ENCODE data around the gene HTR3B.
"Not testable (repeated sequence)": the region's sequence is repeated elsewhere in the genome, so short reads cannot be mapped to it uniquely, and the experiment has no call there.

Gene HTR3B

DNA sequence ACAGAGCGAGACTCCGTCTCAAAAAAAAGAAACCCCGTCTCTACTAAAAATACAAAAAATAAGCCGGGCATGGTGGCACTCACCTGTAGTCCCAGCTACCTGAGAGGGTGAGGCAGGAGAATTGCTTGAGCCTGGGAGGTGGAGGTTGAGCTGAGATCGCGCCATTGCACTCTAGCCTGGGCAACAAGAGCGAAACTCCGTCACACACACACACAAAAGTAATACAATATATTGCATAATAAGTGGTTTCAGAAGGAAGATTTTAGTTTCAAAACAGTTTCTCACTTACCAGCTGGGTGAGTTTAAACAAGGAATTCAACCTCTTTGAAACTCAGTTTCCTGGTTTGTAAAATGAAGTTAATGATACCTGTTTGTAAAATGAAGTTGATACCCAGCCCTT lies 37.7 kb downstream of the HTR3B start:
- DNase-seq (ENCODE audit: extremely low read depth in 1 of 2, low read depth in 1 of 2) = no peak

DNA sequence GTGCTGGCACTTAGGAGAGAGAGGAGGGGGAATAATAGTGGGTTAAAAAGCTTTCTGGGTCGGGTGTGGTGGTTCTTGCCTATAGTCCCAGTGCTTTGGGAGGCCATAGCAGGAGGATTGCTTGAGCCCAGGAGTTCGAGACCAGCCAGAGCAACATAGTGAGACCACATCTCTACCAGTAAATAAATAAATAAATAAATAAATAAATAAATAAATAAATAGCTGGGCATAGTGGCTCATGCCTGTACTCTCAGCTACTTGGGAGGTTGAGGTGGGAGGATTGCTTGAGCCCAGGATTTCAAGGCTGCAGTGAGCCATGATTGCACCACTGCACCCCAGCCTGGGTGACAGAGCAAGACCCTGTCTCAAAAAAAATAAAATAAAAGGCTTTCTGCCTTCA lies 41.6 kb downstream of the HTR3B start:
- not testable (repeated sequence) for DNase-seq (ENCODE audit: extremely low read depth in 1 of 2, low read depth in 1 of 2)

DNA sequence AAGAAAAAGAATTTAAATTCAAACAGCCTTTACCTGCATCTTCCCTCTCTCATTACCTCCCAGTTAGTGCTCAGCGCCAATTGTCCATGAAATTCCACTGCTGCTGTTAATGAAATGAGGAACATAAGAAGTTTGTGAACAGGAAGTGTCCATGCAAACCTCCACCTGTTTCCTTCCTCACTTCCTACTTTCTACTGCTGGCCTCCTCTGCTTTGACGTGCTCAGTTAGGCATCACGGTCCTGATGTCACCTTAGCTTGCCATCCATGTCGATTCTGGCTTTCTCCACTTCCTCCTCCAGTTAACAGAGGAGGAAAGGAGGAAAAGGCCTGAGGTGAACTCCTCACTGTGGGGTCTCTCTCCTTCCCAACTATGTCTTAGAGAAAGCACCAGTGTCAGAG lies 43.4 kb downstream of the HTR3B start:
- no peak for DNase-seq (ENCODE audit: extremely low read depth in 1 of 2, low read depth in 1 of 2)

DNA sequence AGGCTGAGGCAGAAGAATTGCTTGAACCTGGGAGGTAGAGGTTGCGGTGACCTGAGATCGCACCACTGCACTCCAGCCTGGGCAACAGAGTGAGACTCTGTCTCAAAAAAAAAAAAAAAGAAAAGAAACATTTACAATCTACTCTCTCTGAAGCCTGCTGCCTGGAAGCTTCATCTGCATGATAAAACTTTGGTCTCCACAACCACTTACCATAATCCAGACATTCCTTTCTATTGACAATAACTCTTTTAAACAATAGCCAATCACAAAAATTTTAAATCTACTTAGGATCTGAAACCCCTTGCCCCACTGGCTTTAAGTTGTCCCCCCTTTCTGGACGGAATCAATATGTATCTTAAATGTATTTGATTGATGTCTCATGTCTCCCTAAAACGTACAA lies 45.3 kb downstream of the HTR3B start:
- DNase-seq (ENCODE audit: extremely low read depth in 1 of 2, low read depth in 1 of 2) = no peak

DNA sequence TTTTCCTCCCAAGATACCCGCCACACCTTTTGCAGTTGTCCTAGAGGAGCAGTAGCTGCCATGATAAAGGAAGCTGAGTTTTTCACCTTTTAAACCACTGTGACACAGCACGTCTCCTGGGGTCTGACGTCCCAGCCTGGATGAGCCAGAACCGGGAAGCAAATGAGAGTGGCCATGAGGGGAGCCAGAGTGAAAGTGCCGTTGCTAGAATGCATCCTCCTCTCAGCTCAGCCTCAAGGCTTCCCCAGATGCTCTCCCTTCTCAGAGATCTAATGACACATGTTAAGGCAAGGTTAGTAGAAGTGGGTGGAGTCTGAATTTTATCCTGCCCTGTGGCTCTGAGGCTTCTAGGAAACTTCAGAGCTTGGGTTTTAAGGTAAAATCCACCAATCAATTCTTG lies 46.9 kb downstream of the HTR3B start:
- DNase-seq (ENCODE audit: extremely low read depth in 1 of 2, low read depth in 1 of 2) = no peak

DNA sequence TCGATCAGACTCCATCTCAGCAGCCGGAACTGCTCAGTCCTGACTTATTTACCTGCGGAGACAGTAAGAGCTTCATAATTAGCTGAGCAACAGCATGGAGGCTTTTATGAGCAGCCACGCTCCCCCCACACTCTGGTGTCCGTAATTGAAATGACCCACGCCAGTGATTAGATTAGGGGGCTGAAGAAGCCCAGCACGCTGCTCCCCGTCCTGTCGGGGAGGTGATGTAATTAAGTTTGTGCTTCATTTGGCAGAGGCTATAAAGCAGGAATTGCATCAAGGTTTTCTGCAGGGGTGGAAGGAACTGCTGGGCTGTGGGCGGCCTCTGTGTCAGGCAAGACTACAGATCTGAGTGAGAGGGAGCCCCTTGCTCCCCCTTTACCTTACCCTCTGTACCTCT lies 47.5 kb downstream of the HTR3B start:
- no peak for DNase-seq (ENCODE audit: extremely low read depth in 1 of 2, low read depth in 1 of 2)

DNA sequence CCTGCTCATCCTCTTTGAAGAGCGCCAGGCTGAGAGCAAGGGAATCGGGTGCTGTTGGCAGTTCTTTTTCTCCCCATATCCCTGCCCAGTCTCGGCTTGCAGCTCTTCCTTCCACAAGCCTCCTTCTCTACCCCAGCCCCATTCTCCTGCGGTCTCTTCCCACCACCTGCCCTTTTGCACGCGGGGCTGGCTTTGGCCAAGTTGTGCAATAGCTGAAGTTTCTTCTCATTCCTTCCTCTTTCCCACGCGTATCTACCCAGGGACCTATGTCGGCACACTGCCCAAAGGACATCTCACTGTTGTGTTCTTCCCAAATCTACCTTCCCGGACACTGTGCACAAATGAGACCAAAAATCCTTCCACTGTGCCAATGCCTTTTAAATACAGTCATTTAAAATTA lies 48.0 kb downstream of the HTR3B start:
- DNase-seq (ENCODE audit: extremely low read depth in 1 of 2, low read depth in 1 of 2) = no peak

DNA sequence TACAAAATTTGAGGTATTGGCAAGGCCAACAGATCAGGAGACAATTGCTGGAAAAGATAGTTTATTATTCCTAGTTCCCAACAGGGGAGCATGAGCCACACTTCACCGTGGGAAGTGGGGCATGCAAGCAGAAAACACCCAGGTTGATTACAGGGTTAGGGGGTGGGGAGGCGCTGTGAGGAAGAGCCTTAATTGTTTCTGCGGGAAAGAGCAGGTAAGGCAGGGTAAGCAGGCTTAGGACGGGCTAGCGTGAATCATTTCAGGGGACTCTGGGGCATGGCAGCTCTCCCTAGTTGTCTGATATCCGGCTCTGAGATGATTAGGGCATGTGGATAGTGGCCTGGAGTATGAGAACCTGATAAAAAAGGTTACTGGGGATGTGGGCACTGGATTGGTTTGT lies 49.6 kb downstream of the HTR3B start:
- no peak for DNase-seq (ENCODE audit: extremely low read depth in 1 of 2, low read depth in 1 of 2)

DNA sequence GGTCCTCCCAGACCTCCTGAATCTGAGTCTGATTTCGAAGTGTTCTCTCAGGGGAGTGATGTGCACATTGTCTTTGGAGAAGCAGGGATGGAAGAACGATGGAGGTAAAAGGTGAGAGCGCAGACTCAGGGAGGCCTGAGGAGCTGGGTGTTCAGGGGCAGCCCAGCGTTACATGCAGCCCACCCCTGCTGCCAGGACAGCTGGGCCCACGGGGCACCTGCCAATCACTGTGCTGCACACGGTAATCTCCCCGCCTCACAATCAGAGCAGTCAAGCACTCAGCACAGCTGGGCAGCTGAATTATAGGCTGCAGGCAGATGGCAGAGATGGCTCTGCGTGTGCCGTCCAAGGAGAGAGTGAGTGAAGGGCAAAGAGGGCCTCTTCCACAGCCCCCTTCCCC lies 52.4 kb downstream of the HTR3B start:
- no peak for DNase-seq (ENCODE audit: extremely low read depth in 1 of 2, low read depth in 1 of 2)

DNA sequence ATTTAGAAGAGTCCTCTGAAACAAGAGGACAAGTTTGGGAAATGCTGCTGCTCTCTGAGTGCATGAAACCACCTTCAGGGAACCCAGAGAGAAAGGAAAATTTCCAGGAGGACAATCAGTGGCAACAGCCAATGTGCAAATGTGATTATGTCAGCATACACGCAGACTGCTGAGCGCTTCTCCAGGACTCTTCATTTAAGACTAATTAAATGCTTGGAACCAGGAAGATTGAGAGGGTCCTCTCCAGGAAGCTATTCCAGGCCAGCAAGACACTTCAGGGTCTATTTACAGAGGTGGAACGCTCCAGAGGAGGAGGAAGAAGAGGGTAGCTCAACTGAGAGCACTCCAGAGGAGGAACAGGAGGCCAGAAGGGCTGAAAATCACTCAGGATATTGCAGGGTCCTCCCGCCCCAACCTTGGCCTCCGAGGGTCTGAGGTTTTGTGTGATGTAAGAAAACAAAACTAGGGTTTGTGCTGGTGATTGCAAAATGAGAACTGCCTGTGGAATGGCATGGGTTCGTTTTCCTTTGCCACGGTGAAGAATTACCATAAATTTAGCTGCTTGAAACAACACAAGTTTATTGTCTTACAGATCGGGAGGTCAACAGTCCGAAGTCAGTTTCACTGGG lies 56.2 kb downstream of the HTR3B start:
- DNase-seq (ENCODE audit: extremely low read depth in 1 of 2, low read depth in 1 of 2) = no peak

DNA sequence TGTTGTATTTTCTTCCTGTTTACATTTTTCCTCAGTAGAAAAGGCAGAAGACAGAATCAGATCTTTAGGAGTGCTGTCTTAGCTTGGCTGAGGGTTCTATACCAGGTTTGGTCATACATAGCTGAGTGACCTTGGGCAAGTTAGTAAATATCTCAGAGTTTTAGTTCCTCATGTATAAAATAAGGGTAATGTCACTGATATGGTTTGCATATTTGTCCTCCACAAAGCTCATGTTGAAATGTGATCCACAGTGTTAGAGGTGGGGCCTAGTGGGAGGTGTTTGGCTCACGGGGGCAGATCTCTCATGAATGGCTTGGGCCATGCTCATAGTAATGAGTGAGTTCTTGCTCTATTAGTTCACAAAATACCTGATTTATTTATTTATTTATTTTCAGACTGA lies 62.8 kb downstream of the HTR3B start:
- no peak for DNase-seq (ENCODE audit: extremely low read depth in 1 of 2, low read depth in 1 of 2)

DNA sequence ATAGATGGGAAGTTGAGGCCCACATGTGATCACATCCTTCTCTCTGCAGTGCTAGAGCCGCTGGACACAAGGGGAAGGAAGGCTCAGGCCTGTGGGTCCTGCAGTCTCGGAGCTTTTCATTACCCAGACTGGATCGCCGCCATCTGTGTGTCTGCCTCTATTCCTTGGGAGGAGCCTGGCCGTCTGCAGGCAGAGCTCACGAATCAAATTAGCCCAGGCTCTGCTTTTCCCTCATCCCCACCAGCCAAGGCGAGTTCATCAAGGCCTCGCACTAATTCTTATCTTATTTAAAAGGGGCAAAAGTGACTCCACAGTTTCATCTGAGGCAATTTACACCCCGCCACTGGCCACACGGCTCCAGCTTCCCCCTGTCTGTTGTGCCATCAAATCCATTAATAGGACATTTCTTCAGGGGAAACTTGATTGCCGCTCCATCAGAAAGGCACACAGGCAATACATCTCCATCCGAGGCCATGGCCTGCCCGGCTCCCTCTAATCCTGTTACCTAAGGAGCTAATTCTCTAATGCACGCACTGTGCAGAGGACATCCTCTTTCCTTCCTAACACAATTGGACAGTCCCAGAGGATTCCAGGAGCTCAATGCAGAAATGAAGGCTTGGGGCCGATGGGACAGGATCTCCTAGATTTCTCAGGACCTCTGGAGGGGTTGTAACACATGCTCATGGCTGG lies 67.1 kb downstream of the HTR3B start:
- no peak for DNase-seq (ENCODE audit: extremely low read depth in 1 of 2, low read depth in 1 of 2)

DNA sequence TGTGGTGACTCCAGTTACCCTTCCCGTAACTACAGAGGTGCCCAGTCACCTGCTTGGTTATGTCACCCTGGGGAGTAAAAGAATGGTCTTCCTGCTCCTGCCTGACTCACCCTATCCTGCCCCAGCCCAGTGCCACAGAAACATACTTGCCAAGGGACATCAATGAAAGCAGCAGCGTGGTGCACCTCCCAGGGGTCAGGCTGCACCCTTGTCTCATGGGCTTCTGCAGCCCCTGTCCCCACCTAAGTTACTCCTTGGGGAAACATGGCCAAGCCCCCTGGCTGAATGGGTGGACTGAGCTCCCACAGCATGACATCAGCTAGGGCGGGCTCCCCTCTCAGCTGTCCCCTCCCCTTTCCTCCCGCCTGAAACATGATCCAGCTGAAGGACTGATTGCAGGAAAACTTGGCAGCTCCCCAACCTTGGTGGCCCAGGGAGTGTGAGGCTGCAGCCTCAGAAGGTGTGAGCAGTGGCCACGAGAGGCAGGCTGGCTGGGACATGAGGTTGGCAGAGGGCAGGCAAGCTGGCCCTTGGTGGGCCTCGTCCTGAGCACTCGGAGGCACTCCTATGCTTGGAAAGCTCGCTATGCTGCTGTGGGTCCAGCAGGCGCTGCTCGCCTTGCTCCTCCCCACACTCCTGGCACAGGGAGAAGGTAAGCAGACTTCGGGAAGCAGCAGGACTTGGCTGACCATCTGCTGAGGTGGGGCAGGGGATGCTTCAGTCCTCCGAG lies 70.3 kb downstream of the HTR3B start, which contains the start of gene HTR3A:
Gene HTR3A (plus strand): TSS at position 368 of the 730 bp plus-strand sequence. CDS start 218 bp downstream, at position 586.
- DNase-seq (ENCODE audit: extremely low read depth in 1 of 2, low read depth in 1 of 2) = no peak

DNA sequence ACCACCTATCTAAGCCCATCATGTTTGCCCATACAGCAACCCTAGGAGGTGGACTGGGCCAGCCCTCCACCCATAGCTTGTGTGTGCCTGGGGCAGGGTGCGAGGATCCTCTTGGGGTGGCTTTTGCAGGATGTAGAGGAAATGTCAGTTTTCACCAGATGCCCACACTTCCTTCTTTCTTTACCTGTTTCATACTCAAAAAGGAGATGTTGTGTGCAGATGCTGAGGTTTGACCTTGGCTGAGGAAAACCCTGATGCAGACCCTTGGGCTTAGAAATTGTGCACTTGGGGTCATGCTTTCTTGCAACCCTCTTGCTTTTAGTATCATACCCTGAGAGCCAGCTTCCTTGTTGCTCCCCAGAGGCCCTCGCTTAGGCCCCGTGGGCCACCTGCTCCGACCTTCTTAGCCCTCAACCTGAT lies 72.5 kb downstream of the HTR3B start:
- no peak for DNase-seq (ENCODE audit: extremely low read depth in 1 of 2, low read depth in 1 of 2)

DNA sequence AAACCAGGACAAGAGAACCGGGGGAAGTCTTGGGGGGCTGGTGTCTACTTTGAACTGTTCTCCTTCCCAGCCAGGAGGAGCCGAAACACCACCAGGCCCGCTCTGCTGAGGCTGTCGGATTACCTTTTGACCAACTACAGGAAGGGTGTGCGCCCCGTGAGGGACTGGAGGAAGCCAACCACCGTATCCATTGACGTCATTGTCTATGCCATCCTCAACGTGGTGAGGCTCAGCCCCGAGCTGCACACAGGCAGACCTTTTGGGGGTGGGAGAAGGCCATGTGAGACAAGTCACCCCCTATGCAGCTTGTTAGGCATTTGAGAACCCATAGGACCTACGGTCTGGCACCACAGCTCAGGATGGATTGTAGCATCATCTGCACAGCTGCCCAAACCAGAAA lies 73.1 kb downstream of the HTR3B start:
- no peak for DNase-seq (ENCODE audit: extremely low read depth in 1 of 2, low read depth in 1 of 2)

DNA sequence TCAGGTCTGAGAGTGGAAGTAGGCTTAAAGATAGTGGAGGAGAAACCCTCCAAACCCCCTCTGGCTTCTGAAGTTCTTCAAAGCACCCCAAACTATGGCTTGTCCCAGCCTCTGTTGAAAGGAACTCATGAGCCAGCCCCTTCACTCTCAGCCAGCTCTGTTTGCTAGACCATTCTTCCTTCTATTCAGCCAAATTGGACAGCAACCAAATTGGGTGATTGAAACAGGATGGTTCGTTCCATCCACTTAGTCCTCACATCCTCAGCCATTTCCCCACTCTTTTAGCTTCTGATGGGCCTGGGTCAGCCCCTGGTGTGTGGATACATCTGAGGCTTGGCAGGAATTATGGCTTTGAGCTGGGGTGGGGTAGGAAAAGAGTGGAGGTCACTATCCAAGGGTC lies 74.8 kb downstream of the HTR3B start:
- DNase-seq (ENCODE audit: extremely low read depth in 1 of 2, low read depth in 1 of 2) = no peak

DNA sequence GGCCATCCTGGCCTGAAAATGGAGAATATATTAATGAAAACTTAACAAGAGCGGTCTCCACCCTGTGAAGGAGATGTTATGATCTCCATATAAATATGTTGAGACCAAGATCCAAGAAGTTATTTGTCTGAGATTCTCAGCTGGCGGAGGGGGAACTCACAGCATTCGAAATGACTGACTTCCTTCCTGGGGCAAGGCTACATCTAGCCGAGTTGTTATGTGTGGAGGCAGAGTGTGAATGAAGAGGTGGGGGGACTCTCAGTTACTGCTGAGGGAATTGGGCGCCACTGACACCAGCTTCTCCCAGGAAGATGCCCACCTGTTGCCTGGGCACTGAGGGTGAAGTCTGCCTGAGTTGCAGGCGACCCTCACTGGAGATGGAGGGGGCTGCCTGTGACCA lies 76.2 kb downstream of the HTR3B start:
- DNase-seq (ENCODE audit: extremely low read depth in 1 of 2, low read depth in 1 of 2) = no peak

DNA sequence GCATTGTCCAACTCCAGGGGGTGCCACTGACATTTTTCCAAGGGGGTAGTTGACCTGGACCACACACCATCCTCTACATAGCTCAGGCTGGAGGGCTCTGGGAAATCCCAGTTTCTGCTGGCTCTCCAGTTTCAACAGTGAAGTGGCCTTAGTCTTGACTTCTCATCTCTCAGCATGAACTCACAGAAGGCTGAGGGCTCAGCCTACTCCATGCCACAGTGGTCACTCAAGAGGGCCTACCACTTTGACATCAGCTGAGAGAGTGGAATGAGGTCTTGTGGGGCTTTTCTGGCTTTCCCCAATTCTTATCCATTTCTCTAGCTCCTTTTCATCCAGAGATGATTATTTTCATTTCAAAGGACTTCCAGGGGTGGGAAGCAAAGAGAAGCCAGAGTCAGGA lies 77.7 kb downstream of the HTR3B start:
- no peak for DNase-seq (ENCODE audit: extremely low read depth in 1 of 2, low read depth in 1 of 2)

DNA sequence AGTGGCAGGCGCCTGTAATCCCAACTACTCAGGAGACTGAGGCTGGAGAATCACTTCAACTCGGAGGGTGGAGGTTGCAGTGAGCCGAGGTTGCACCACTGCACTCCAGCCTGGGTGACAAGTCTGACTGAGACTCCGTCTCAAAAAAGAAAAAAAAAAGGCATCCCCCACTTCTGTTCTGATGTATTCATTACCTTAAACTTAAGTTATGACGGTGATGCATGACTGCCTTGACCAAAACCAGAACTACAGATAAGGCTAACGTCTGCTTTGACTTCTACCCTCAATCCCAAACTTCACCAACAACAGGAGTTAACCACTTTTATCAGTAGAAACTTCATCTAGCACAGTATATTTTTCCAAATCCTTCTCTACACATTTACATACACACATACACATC lies 80.2 kb downstream of the HTR3B start:
- no peak for DNase-seq (ENCODE audit: extremely low read depth in 1 of 2, low read depth in 1 of 2)

DNA sequence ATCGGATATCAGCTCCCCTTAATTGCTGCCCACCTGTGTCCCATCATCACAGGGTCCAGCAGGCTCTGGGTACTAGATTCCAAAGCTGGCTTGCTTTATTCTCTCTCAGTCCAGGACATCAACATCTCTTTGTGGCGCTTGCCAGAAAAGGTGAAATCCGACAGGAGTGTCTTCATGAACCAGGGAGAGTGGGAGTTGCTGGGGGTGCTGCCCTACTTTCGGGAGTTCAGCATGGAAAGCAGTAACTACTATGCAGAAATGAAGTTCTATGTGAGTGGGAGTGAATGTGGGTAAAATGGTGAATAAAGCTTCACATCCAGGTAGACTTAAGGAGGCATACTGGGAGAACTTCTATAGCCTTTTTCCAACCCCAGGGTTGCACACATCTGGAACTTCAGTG lies 81.3 kb downstream of the HTR3B start:
- DNase-seq (ENCODE audit: extremely low read depth in 1 of 2, low read depth in 1 of 2) = no peak

DNA sequence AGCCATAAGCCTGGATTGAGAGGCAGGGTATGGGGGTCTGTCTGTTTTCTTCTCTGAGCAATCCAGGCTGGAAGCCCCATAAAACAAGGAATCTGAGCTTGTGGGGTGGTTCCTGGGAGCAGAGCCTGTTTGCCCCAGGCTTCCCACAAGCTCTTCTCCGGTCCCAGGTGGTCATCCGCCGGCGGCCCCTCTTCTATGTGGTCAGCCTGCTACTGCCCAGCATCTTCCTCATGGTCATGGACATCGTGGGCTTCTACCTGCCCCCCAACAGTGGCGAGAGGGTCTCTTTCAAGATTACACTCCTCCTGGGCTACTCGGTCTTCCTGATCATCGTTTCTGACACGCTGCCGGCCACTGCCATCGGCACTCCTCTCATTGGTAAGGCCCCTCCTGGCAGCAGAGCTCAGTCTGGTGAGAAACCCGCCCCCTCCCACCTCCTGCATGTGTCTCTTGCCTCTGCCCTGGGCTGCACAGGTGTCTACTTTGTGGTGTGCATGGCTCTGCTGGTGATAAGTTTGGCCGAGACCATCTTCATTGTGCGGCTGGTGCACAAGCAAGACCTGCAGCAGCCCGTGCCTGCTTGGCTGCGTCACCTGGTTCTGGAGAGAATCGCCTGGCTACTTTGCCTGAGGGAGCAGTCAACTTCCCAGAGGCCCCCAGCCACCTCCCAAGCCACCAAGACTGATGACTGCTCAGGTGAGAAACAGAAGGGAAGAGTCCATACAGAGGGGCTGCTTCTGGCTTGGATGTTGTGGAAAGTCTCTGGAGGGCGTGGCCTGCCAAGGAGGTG lies 82.0 kb downstream of the HTR3B start:
- no peak for DNase-seq (ENCODE audit: extremely low read depth in 1 of 2, low read depth in 1 of 2)

Measured in stimulated activated CD8-positive, alpha-beta memory T cell treated with anti-CD3 and anti-CD28 coated beads, Interleukin-7, amount 100 ng/mL, for 48 hours (primary cell).